GM18505 (cell line): ENCODE results near the gene LTA4H.

Experiments used
- ATAC-seq: cut with Tn5 transposase; IDR thresholded peaks from one replicate; pipeline ENCODE4 v1.9.1; 2021; ENCODE audit not compliant: unreplicated experiment
- POLR2A ChIP-seq: IDR thresholded peaks from 4 replicates; pipeline ENCODE4 v1.6.1; 2011; ENCODE audit warnings: borderline replicate concordance; ENCODE audit not compliant: insufficient read depth, insufficient read length; ENCODE audit errors: extremely low read depth

Gene LTA4H

DNA sequence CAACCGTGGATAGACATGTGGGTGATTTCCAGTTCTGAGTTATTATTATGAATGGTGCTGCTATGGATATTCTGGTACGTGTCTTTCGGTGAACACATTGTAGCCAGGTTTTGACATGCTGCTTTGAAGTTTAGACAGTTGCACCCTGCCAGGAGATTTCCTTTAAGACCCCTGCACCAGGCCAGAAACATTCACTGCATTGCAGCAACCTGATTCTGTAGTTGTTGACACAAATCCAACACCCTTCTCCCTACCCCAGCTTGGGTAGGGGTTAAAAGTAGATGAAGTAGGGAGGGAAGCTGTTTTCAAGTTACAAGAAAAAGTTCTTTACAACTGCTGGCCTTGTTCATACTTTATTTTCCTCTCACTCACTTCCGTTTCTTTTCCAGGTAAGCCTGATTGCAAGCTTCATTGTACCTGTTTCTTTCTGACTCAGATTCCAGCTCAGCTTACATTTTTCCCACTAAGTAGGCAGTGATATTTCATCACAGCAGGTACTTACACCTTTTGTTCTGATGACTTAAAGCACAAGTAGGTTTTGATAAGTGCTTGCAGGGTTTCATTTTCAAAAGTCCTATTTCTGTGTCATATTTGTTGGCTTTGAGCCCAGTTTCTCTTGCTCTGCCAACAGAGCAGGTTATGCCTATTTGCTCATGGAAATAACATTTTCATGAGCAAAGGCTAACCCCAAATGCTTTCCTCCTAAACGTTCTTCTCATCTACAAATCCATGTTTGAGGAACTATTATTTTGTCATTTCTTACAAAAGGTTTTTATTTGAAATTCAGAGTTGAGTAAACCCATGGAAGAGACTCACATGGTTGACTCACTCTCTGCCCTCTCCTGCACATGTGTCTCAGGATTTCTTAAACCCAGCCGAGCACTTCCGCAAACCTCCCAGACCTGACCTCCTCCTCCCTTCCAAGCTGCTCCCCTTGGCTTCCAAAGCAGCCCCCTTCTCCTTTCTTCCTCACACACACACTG lies 12.1 kb upstream of the LTA4H start:
- no peak for TF ChIP-seq POLR2A
- ATAC-seq: peak; percentile 68

DNA sequence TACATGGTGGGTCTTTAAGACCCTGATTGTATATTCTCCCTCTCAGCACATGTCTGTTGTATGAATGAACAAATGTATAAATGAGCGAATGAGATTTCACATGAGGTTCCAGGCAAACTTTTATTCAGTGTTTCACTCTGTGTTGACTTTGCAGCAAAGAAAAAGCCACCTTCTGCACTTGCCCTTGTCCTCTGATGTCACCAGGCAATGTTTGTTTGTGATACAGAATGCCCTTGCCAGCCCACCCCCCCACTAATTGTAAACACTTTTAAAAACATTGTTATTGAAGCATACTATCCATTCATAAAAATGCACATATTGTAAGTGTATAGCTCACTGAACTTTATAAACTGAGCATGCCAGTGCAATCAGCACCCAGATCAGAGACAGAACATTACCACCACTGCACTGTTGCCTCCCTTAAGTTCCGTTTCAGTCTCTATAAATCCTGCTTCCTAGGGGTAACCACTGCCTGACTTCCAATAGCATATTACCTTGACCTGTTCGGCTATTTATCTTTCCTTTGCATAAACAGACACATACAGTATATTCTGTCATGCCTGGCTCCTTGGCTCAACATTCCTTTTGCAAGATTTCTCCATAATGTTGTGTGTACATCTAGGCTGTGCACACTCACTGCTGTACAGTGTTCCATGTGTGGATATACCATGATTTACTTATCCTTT lies 11.3 kb upstream of the LTA4H start:
- ATAC-seq: peak; percentile 19
- TF ChIP-seq POLR2A: no peak

DNA sequence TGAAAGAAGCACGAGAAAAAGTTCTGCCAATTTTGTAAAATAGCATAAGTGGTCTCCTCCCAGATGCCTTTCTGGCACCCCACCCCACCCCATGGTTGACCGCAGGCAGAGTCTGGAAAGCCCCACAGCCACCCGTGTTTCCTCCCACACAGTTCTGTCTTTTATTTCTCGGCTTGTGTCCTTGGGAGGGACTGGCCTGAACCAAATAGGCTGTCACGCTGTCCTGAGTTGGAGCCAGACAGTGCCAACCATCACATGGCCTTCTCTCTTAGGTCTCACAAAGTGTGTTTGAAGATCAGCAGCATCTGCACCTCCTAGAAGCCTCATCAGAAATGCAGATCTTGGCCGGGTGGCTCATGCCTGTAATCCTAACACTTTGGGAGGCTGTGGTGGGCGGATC lies 10.2 kb upstream of the LTA4H start:
- TF ChIP-seq POLR2A: no peak

DNA sequence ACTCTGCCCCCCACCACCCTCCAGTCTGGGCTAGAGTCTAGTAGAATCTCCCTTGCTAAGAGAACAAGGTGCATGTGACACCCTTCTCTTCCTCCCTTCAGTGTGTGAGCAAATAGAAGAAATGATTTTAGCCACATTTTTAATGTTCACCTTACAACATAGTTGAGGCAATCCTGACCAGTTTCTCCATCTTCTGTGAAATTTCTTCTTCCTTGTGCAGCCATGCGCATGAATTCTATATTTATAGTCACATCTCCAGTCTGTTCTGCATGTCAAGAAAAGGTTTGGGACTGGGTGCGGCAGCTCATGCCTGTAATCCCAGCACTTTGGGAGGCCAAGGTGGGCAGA lies 9.5 kb upstream of the LTA4H start:
- TF ChIP-seq POLR2A: no peak
- no peak for ATAC-seq

More for the DNA sequence above, 10.2 kb upstream of the LTA4H start:
- no peak for ATAC-seq

DNA sequence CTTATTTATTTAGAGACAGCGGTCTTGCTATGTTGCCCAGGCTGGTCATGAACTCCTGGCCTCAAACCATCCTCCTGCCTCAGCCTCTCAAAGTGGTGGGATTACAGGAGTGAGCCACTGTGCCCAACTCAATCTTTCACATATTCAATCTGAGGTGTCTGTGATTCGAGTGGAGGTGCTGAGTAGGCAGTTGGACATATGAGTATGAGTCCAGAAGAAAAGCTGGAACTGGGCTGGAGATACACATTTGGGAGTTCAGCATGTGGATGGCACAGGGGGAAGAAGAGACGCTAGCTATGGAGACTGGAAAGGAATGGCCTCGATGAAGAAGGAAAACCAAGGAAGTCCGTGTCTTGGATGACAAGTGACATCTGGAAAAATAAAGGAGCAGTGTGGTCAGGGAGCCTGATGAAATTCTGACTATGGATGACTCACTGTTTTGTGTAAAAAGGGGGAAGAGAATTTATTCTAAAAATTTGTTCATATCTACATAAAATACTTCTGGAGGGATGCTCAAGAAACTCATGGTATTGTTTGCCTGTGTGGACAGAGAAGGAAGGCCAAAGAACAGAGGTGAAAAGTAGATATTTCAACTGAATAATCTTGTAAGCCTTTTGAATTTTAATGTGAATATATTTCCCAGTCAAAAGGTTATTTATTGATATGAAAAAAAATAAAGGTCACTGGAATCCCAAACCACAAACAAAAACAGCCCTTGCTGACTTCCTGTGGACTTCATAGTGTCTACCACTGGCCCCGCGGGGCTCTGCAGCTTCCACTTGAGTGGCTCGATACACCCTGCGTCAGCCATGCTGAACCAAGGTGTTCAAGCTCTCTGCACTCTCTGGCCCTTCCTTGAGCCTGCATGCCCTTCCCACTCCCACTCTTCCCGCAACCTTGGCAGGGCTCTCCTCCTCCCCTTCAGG lies 8.9 kb upstream of the LTA4H start:
- no peak for ATAC-seq
- no peak for TF ChIP-seq POLR2A

DNA sequence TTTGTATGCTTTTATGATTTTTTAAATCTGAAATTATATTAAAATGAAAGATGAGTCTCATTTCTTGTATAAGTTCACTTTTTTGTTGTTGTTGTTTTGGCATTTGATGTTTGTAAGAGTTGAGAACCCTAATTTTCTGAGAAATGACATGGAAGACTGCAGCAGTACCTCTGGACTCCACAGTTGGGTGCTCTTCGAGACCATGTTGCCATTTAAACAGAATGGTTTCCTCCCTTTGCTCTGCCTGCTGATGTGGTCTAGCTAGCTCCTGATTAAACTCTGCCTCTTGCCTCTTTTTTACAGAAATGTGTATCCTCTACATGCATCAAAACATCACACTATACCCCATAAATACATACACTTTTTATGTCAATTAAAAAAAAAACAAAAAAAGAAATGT lies 5.8 kb upstream of the LTA4H start:
- no peak for ATAC-seq
- TF ChIP-seq POLR2A: no peak

DNA sequence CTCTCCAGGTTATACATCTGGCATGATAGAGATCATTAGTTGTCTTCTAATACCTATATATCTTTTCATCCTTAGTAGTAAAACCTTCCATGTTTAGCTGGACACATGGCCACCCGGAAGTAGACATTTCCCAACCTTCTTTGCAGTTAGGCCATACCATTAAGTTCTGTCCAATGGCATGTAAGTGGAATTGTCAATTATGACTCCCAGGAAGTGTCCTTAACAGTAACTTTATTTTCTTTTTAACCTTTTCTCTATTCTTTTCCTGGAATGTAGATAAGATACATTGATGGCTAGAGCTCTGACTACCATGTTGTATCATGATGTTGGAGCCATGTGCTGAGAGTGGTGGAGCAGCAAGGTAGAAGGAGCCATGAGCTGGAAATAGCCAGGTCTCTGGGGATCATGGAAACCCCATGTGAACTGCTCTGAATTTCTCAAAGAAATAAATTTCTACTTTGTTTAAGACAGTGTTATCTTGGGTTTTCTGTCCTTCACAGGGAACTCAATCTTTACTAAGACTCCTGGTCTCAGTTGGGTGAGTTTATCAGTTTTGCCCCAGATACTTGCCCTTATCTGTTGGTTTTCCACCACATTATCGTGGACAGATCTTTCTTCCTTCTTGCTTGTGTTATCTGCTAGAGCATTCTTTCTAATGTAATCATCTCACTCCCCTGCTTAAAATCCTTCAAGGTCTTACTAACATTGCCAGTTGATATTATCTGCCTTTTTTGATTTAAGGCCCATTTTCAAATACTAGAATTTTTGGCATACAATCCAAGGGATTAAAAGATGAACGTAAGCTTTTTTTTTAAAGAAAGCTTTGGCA lies 5.1 kb upstream of the LTA4H start:
- TF ChIP-seq POLR2A: no peak
- ATAC-seq: no peak

DNA sequence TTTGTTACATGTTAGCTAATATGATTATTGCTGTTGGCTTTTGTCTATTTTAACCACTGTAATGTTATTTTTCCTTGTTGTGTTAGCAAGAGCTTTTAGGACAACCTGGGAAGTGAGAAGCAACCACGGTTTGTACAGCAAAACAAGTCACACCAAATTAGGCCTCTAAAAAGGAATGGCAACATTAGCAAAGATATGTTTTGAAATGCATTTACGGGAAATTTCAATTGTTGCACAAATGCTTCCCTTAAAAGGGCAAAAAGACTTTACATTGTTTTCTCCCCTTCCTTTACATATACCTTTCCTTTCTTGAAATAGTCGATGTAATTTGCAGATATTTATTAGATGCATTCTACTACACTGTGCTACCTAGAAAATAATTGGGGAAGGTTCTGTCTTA lies 4.1 kb upstream of the LTA4H start:
- no peak for TF ChIP-seq POLR2A
- ATAC-seq: no peak

DNA sequence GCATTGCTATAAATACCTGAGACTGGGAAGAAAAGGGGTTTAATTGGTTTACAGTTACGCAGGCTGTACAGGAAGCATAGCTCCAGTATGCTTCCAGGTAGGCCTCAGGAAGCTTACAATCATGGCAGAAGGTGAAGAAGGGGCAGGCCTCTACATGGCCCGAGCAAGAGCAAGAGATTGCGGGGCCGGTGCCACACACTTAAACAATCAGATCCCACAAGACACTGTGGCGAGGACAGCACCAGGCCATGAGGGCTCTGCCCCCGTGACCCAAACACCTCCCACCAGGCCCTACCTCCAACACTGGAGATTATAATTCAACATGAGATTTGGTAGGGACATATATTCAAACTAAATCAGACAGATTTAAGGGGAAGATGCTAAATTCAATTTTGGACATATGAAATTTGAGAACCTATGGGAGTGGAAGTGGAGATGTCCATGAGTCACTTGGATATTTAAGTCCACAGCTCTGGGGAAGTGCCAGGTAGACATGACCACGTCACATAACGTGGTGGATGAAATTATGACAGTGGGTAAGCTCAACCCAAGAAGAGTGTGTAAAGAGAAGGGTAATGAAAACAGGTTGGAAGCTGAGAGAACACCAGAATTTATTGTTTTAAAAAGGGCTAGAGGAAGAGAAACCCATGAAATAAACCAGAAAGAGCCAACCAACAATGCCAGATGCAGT lies 1.5 kb upstream of the LTA4H start:
- no peak for TF ChIP-seq POLR2A
- no peak for ATAC-seq

DNA sequence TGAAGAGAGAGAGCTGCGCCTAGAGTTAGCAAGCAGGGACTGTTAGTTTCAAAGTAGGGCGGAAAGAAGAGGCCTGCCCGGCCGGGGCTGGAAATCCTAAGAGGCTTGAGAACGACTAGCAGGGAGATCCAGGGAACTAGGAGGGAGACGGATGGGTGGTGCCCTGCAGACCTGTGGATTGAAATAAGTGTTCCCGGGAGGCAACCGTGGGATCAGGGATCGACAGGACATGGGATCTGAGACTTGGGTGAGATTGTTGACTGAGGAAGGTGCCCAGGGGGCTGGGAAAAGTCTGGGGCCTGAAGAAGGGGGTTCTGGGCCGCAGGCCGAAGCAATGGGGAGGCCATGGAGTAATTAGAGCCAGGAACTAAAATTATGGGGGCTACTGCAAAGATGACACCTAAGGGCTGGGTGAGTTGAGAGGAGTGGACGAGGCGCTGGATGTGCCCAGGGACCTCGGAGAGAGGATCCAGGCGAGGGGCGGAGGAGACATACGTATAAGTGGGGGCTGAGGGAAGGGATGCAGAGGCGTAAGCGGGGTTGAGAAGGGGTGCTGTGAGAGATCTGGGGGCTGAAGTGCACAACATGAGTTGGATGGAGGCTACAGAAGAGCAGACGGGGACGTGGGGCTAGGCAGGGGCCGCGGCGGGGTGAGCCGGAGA lies 635 bp downstream of the LTA4H start:
- no peak for TF ChIP-seq POLR2A
- no peak for ATAC-seq
